GM11168 (cell line): Measurements from ENCODE around the gene UBE2S.

Experiments used
- in situ Hi-C: fragments of 300-500 bp; cut with MboI; formaldehyde crosslinking; loops from one replicate; pipeline ENCODE4 v1.12.0; 2022; ENCODE audit warnings: low sequenced_read_pairs; ENCODE audit not compliant: unreplicated experiment

Gene UBE2S

GRCh38 chr19:55385724-55386492, 21.7 kb downstream of the UBE2S start, which contains the start of gene RPL28:
TSS of gene RPL28 (plus strand) at chr19:55385932. CDS start at chr19:55386358, 426 bp downstream.
- in situ Hi-C loops = no loop called here

- in situ Hi-C loops = no loop called here
These were observed 22.5 kb downstream of the UBE2S start for GRCh38 chr19:55384920-55385723.

GRCh38 chr19:55384131-55384919, 23.3 kb downstream of the UBE2S start, which contains the start of gene TMEM238:
TSS of gene TMEM238 (minus strand) at chr19:55384292. CDS start at chr19:55384259, 33 bp downstream.
- in situ Hi-C loops = no loop called here

- in situ Hi-C loops = no loop called here
These were observed 24.1 kb downstream of the UBE2S start for GRCh38 chr19:55383279-55384130.

- in situ Hi-C loops = no loop called here
These were observed 25.0 kb downstream of the UBE2S start for GRCh38 chr19:55382522-55383054.

- in situ Hi-C loops = no loop called here
These were observed 25.6 kb downstream of the UBE2S start for GRCh38 chr19:55382013-55382412.

GRCh38 chr19:55379174-55379573, 28.4 kb downstream of the UBE2S start:
- in situ Hi-C loops = loop anchor here (5.0 kb wide), 1 partner anchor 37 kb away; no protein-coding TSS in a partner anchor

- in situ Hi-C loops = loop anchor here (5.0 kb wide), 1 partner anchor 35 kb away; no protein-coding TSS in a partner anchor
These were observed 30.0 kb downstream of the UBE2S start for GRCh38 chr19:55377356-55378131.

- in situ Hi-C loops = loop anchor here (5.0 kb wide), 1 partner anchor 34 kb away; no protein-coding TSS in a partner anchor
These were observed 31.2 kb downstream of the UBE2S start, which contains the start of gene TMEM190 for GRCh38 chr19:55376241-55376933. TSS of gene TMEM190 (plus strand) at chr19:55376826. CDS start at chr19:55376854, 28 bp downstream.

GRCh38 chr19:55373993-55374757, 33.4 kb downstream of the UBE2S start:
- in situ Hi-C loops = no loop called here

GRCh38 chr19:55373306-55373992, 34.1 kb downstream of the UBE2S start:
- in situ Hi-C loops = no loop called here

GRCh38 chr19:55372316-55373081, 35.1 kb downstream of the UBE2S start:
- in situ Hi-C loops = no loop called here

- in situ Hi-C loops = no loop called here
These were observed 37.1 kb downstream of the UBE2S start, which contains the start of gene IL11 for GRCh38 chr19:55370305-55370988. TSS of gene IL11 (minus strand) at chr19:55370463. CDS start at chr19:55370310, 153 bp downstream.

- in situ Hi-C loops = no loop called here
These were observed 37.8 kb downstream of the UBE2S start for GRCh38 chr19:55369653-55370304.
